ENCODE measurements around the gene MGP. TPM values are rescaled to one million over a fixed set of nuclear protein-coding genes. Genes with fewer than 3 reads are reported as not detected.

MGP gene
- total RNA-seq, 1 experiment from 2014 or later = 79.8 TPM

DNA sequence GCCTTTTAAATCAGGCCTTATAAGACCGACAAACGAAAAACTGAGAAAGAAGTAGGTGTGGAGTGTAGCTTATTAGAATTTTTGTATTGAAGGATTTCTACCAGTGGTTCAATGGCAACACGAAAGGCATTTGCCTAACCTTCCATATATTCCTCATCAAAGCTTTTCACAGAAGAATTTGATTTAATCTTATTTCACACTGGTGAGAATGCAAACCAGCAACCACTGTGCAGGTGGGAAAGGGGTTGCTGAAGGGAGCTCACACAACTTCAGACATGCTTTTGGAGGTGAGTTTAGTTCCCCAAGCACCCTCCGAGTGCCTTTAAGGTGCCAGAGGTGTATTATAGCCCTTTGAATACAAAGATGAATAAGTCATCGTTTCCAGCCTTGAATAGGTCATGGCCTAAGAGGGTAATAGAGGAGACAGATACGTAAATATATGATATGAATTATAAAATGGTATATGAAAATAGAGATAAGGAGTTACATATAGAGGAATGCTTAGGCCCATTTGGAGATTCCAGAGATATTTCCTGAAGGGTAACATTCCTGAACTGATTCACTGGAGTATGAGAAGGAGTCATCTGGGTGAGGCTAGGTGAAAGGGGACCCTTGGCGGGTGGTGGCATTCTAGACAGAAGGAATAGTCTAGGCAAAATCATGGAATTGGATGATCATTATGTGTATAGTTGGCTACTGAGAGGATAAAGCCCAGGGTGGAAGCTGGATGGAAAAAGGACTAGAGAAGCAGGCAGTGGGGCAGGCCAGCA, 46.3 kb upstream of the MGP start:
- CTCF ChIA-PET = interaction anchor here (0.6 kb wide), 1 partner anchor 334 kb away, joined by 4 read pairs; no protein-coding TSS in a partner anchor
- Histone ChIP-seq H3K27me3 (ENCODE audit: insufficient read depth, low read depth) (no peaks in the 10 kb centered on the region), H4K20me1 (ENCODE audit: insufficient read depth) (no peaks in the 10 kb centered on the region), H3K79me2 (ENCODE audit: low read depth) (0 out of 2 replicates have a peak, but pooled peaks cover 7% of the 10 kb centered on the region), H3K9me3 (ENCODE audit: insufficient read depth, low read depth) (peaks cover 9% of the 10 kb centered on the region), H3K4me2 (peak overlapping the region; percentile 74), H3K36me3 (ENCODE audit: low read depth) (peaks cover 15% of the 10 kb centered on the region), H3K27ac (peak overlapping the region; percentile 97), H3K4me3 (peak overlapping the region; percentile 32; the same call in 1 of the 2 replicates), H3K4me1 (replicated peaks; ENCODE audit: insufficient read depth) (peaks cover 89% of the 10 kb centered on the region), H3K9me2 (ENCODE audit: insufficient read depth) (no peaks in the 10 kb centered on the region), H3F3A (ENCODE audit: insufficient read depth, low read depth) (peaks cover 51% of the 10 kb centered on the region), H2AFZ (peak overlapping the region; percentile 69; the same call in 1 of the 2 replicates)
- DNase-seq = peak; percentile 70 to 95
- TF ChIP-seq, protein P1, sequence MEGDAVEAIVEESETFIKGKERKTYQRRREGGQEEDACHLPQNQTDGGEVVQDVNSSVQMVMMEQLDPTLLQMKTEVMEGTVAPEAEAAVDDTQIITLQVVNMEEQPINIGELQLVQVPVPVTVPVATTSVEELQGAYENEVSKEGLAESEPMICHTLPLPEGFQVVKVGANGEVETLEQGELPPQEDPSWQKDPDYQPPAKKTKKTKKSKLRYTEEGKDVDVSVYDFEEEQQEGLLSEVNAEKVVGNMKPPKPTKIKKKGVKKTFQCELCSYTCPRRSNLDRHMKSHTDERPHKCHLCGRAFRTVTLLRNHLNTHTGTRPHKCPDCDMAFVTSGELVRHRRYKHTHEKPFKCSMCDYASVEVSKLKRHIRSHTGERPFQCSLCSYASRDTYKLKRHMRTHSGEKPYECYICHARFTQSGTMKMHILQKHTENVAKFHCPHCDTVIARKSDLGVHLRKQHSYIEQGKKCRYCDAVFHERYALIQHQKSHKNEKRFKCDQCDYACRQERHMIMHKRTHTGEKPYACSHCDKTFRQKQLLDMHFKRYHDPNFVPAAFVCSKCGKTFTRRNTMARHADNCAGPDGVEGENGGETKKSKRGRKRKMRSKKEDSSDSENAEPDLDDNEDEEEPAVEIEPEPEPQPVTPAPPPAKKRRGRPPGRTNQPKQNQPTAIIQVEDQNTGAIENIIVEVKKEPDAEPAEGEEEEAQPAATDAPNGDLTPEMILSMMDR (conservative IDR thresholded peaks at IDR 0.05) = no peak
- no peak for TF ChIP-seq EZH2 (IDR thresholded peaks at IDR 0.05; ENCODE audit: low read depth)
- intact Hi-C loops (cut with micrococcal nuclease; ENCODE audit: unreplicated experiment) = loop anchor here (1.0 kb wide), 1 partner anchor 20 kb away; no protein-coding TSS in a partner anchor
- no TSS peak for BruUV-seq (replicated peaks)
- POLR2A ChIA-PET (ENCODE audit: unreplicated experiment) = interaction anchor here (0.6 to 1.1 kb wide), 5 partner anchors 29 to 161 kb away, joined by 3 to 6 read pairs (median 6); partner anchors contain the start of gene ARHGDIB

DNA sequence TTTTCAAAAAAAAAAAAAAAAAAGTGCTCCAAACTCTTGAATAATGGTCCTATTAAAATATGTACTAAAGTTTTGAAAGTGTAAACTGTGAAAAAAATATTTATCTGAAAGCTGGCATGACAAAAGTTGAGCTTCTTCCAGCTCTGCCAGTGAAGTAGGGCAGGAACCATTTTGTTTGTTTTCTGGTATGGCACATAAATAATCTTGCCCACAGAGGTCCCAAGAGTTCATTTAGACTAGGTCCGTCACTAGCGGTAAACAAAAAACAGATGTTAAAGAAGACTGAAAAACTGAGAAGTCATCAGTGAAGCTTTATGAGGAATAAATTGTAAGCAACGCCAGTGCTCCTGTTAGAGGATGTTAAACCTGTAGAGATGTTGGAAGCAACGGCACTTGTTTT, 45.7 kb upstream of the MGP start:
- Histone ChIP-seq H3K27ac (peak overlapping the region; percentile 97), H3K4me3 (peak overlapping the region; percentile 32; the same call in 1 of the 2 replicates), H2AFZ (peak overlapping the region; percentile 69; the same call in 1 of the 2 replicates), H3K36me3 (ENCODE audit: low read depth) (peaks cover 15% of the 10 kb centered on the region), H3K9me2 (ENCODE audit: insufficient read depth) (no peaks in the 10 kb centered on the region), H4K20me1 (ENCODE audit: insufficient read depth) (no peaks in the 10 kb centered on the region), H3K9me3 (ENCODE audit: insufficient read depth, low read depth) (peaks cover 9% of the 10 kb centered on the region), H3K4me2 (peak overlapping the region; percentile 74), H3K27me3 (ENCODE audit: insufficient read depth, low read depth) (no peaks in the 10 kb centered on the region), H3K79me2 (ENCODE audit: low read depth) (0 out of 2 replicates have a peak, but pooled peaks cover 7% of the 10 kb centered on the region), H3F3A (ENCODE audit: insufficient read depth, low read depth) (peaks cover 51% of the 10 kb centered on the region), H3K4me1 (replicated peaks; ENCODE audit: insufficient read depth) (peaks cover 92% of the 10 kb centered on the region)
- POLR2A ChIA-PET (ENCODE audit: unreplicated experiment) = interaction anchor here (0.6 to 1.0 kb wide), 3 partner anchors 62 to 160 kb away, joined by 6 read pairs; a partner anchor contains a TSS
- BruUV-seq (replicated peaks) = no TSS peak
- TF ChIP-seq, protein P1 (conservative IDR thresholded peaks at IDR 0.05) = no peak
- no peak for TF ChIP-seq EZH2 (IDR thresholded peaks at IDR 0.05; ENCODE audit: low read depth)
- intact Hi-C loops (cut with micrococcal nuclease; ENCODE audit: unreplicated experiment) = no loop called here
- DNase-seq = no peak
- CTCF ChIA-PET = interaction anchor here (0.6 kb wide), 1 partner anchor 333 kb away, joined by 4 read pairs; no protein-coding TSS in a partner anchor

DNA sequence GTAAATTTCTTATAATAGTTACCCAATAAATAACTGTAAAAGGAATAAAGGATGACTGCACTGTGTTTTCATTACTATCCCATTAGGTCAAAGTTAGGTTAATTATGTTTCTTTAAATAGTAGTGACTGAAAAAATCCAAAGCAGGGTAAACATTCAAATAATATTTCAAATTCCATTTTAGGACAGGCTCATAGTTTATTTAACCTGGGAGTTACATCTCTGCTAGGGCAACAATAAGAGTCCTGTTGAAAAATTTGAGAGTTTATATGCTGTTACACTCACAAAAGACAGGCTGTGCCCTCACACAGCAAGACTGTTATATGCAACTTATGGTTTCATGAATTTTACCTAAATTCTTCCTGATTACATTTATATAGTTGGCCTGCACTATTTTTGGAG, 44.6 kb upstream of the MGP start:
- Histone ChIP-seq H3K27ac (peak overlapping the region; percentile 97), H4K20me1 (ENCODE audit: insufficient read depth) (no peaks in the 10 kb centered on the region), H3K4me2 (peak overlapping the region; percentile 74), H3F3A (ENCODE audit: insufficient read depth, low read depth) (peaks cover 49% of the 10 kb centered on the region), H3K4me3 (no peak overlapping the region; the same call in 1 of the 2 replicates), H3K36me3 (ENCODE audit: low read depth) (peaks cover 15% of the 10 kb centered on the region), H3K9me3 (ENCODE audit: insufficient read depth, low read depth) (peaks cover 9% of the 10 kb centered on the region), H3K27me3 (ENCODE audit: insufficient read depth, low read depth) (no peaks in the 10 kb centered on the region), H3K79me2 (ENCODE audit: low read depth) (0 out of 2 replicates have a peak, but pooled peaks cover 7% of the 10 kb centered on the region), H3K9me2 (ENCODE audit: insufficient read depth) (no peaks in the 10 kb centered on the region), H2AFZ (no peak overlapping the region), H3K4me1 (replicated peaks; ENCODE audit: insufficient read depth) (peaks cover 86% of the 10 kb centered on the region)
- no peak for TF ChIP-seq EZH2 (IDR thresholded peaks at IDR 0.05; ENCODE audit: low read depth)
- TF ChIP-seq, protein P1 (conservative IDR thresholded peaks at IDR 0.05) = peak; percentile 20; the same call in 1 of the 2 replicates
- ChIA-PET CTCF (no interaction called here), POLR2A (ENCODE audit: unreplicated experiment) (no interaction called here)
- no TSS peak for BruUV-seq (replicated peaks)
- intact Hi-C loops (cut with micrococcal nuclease; ENCODE audit: unreplicated experiment) = loop anchor here (1.0 kb wide), 2 partner anchors 65 to 119 kb away; no protein-coding TSS in a partner anchor
- DNase-seq = peak in 1 of 2 experiments; percentile 66

Data from PC-9 (cell line).